Thyroid gland (tissue), 4 donors: ENCODE measurements around the gene ECSIT. TPM values are rescaled to one million over a fixed set of nuclear protein-coding genes. Genes with fewer than 3 reads are reported as not detected.
"Not testable (repeated sequence)": the region's sequence is repeated elsewhere in the genome, so short reads cannot be mapped to it uniquely, and the experiment has no call there.

ENCODE experiments used
- DNase-seq, 2 donors: peaks; one replicate each; pipeline ENCODE4 v3.0.0-alpha.2; 2019
- H3K27ac ChIP-seq, 3 donors: fragments of 200-600 bp; sonication (generic); 1 replicate in 2 of 3; 2 replicates in 1 of 3; pipeline ENCODE4 v1.5.1; 2016 to 2019; ENCODE audit warnings: mild to moderate bottlenecking in 1 of 3, moderate library complexity in 1 of 3
- H3K27me3 ChIP-seq: fragments of 200-600 bp; sonication (generic); one replicate; pipeline ENCODE4 v1.5.1; 2019
- H3K36me3 ChIP-seq, 2 donors: fragments of 200-600 bp; sonication (generic); one replicate each; pipeline ENCODE4 v1.5.1; 2016 to 2019
- H3K4me1 ChIP-seq, 2 donors: fragments of 200-600 bp; sonication (generic); one replicate each; pipeline ENCODE4 v1.5.1; 2017 to 2019
- H3K4me3 ChIP-seq, 3 donors: fragments of 200-600 bp; sonication (generic); replicated peaks in 1 of 3; 1 replicate in 2 of 3; 2 replicates in 1 of 3; pipeline ENCODE4 v1.5.1; 2016; ENCODE audit warnings: mild to moderate bottlenecking in 1 of 3
- H3K9me3 ChIP-seq: fragments of 200-600 bp; sonication (generic); one replicate; pipeline ENCODE4 v1.5.1; 2017
- CTCF ChIP-seq, 6 experiments: fragments of 200-600 bp in 3 of 6; fragments of 450-650 bp in 3 of 6; sonication (generic) in 3 of 6; IDR thresholded peaks; one replicate each; pipeline ENCODE4 v1.5.1; 2016 to 2019; ENCODE audit warnings: antibody characterized with exemption in 6 of 6, mild to moderate bottlenecking in 2 of 6, inconsistent platforms in 1 of 6, moderate library complexity in 1 of 6
- POLR2A ChIP-seq, 2 donors: fragments of 450-650 bp; IDR thresholded peaks; one replicate each; pipeline ENCODE4 v1.6.1; 2017; ENCODE audit warnings: antibody characterized with exemption in 2 of 2, mild to moderate bottlenecking in 2 of 2, moderate library complexity in 1 of 2
- WGBS, 2 donors: methylation state at CpG; one replicate each; pipeline ENCODE4 v1.1.5; 2017; 5-methylcytosine and 5-hydroxymethylcytosine counted together
- intact Hi-C: fragments of 100-400 bp; cut with DNase I; formaldehyde crosslinking; loops from one replicate; pipeline ENCODE4 v1.15.1; 2023
- total RNA-seq, 4 donors: library from RNA; depleted of rRNA; stranded (reverse); fragments of >200 nt; gene quantifications; one replicate each; pipeline ENCODE4 v1.2.3, GENCODE V29; 2016

Gene ECSIT
- total RNA-seq, 4 donors from 2014 or later = 36.5 to 77.5 (median 68.9) TPM

GRCh38 chr19:11463391-11463790, 65.5 kb downstream of the ECSIT start:
- H3K4me3 ChIP-seq = no peak overlapping the region
- no peak for DNase-seq
- H3K27me3 ChIP-seq = no peaks in the 10 kb centered on the region
- H3K27ac ChIP-seq = no peak overlapping the region
- H3K9me3 ChIP-seq = no peaks in the 10 kb centered on the region
- no peaks in the 10 kb centered on the region for H3K36me3 ChIP-seq
- 48 to 76% methylated on average over 6 to 11 of the region's 12 CpGs for WGBS, 2 donors
- H3K4me1 ChIP-seq = no peaks in the 10 kb centered on the region
- no peak for TF ChIP-seq POLR2A (IDR thresholded peaks at IDR 0.05)
- no peak for TF ChIP-seq CTCF (IDR thresholded peaks at IDR 0.05)
- intact Hi-C loops = no loop called here

GRCh38 chr19:11461453-11461852, 67.5 kb downstream of the ECSIT start:
- TF ChIP-seq CTCF (IDR thresholded peaks at IDR 0.05) (no peak), POLR2A (IDR thresholded peaks at IDR 0.05) (no peak)
- DNase-seq = no peak
- Histone ChIP-seq H3K4me1 (no peaks in the 10 kb centered on the region), H3K27me3 (no peaks in the 10 kb centered on the region), H3K4me3 (no peak overlapping the region), H3K36me3 (no peaks in the 10 kb centered on the region), H3K27ac (no peak overlapping the region), H3K9me3 (no peaks in the 10 kb centered on the region)
- intact Hi-C loops = no loop called here
- WGBS, 2 donors = 69 to 76% methylated on average over 2 of the region's 2 CpGs

DNA sequence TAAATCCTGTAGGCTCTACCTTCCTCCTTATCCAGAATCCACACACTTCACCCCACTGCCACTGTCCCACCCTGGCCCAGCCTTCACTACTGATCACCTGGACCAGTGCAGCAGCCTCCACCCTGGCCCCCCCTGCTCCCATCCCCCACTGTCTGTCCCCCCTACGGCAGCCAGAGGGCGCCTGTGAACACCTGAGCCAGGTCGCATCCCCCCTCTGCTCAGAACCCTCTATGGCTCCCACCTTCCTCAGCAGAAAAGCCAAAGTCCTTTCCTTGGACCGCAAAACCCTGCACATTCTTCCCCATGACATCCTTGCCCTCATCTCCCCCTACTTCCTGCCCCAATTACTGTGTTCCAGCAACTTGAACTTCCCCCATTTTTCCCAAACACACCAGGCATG, 68.7 kb downstream of the ECSIT start:
- Histone ChIP-seq H3K36me3 (no peaks in the 10 kb centered on the region), H3K4me3 (no peak overlapping the region), H3K4me1 (no peaks in the 10 kb centered on the region), H3K27ac (no peak overlapping the region), H3K27me3 (no peaks in the 10 kb centered on the region), H3K9me3 (no peaks in the 10 kb centered on the region)
- TF ChIP-seq CTCF (IDR thresholded peaks at IDR 0.05) (peak in 1 of 6 experiments; percentile 5), POLR2A (IDR thresholded peaks at IDR 0.05) (no peak)
- 55 to 68% methylated on average over 4 of the region's 4 CpGs for WGBS, 2 donors
- intact Hi-C loops = no loop called here
- DNase-seq = no peak

- H3K4me3 ChIP-seq, H3K27me3 ChIP-seq, H3K4me1 ChIP-seq, DNase-seq, H3K9me3 ChIP-seq, intact Hi-C loops, H3K36me3 ChIP-seq, H3K27ac ChIP-seq: not testable (repeated sequence)
- 81 to 86% methylated on average over 11 of the region's 11 CpGs for WGBS, 2 donors
These were observed 70.0 kb downstream of the ECSIT start for GRCh38 chr19:11458912-11459311.

- no peaks in the 10 kb centered on the region for H3K27me3 ChIP-seq
- intact Hi-C loops = no loop called here
- DNase-seq = no peak
- 86 to 89% methylated on average over 17 to 19 of the region's 19 CpGs for WGBS, 2 donors
- no peak overlapping the region for H3K4me3 ChIP-seq
- no peak overlapping the region for H3K27ac ChIP-seq
- H3K36me3 ChIP-seq = no peaks in the 10 kb centered on the region
- no peaks in the 10 kb centered on the region for H3K9me3 ChIP-seq
- TF ChIP-seq CTCF (IDR thresholded peaks at IDR 0.05) (no peak), POLR2A (IDR thresholded peaks at IDR 0.05) (no peak)
- no peaks in the 10 kb centered on the region for H3K4me1 ChIP-seq
These were observed 70.6 kb downstream of the ECSIT start for GRCh38 chr19:11458236-11458900.
